Measurements from ENCODE around the gene BAZ2B.

BAZ2B gene

DNA sequence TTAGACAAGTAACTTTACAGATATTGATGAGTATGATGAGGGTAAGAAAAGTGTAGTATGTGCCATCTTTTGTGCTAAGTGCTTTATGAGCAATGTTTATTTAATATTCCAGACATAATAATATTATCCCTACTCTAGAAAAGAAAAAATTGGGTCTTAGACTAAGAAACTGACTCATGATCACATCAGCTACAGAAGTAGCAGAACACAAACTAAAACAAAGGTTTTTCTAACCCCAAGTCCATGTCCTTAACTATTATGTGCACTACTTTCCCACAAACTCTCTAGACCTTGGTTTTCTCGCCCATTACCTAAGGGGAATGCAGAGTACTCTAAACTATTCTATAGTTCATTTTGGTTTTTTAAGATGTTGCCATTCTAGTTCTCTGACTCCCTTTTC, 64.5 kb downstream of the BAZ2B start:
- Histone ChIP-seq H3K9ac (ENCODE audit: low read length) (no peak overlapping the region), H3K27me3 (ENCODE audit: insufficient read depth, low read length) (no peaks in the 10 kb centered on the region)

DNA sequence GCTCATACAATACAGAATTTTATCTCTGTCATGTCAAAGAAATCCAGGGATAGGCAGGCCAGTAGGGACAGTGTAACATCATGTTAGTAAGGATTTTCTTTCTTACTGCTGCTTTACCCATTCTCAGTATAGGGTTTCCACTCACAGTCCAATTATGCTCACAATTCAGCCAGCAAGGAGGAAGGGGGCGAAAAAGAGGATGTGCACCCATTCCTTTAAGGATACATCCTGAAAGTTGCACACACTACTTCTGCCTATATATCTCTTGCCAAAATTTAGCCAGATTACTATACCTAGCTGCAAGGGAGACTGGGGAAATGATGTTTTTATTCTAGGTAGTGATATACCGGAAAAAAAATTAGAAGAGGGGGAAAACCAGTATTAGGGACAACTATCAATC, 66.1 kb downstream of the BAZ2B start:
- H4K91ac ChIP-seq (ENCODE audit: low read depth, low read length) = no peak overlapping the region
- H3K4me1 ChIP-seq (ENCODE audit: control insufficient read depth in 1 of 2, insufficient read depth in 2 of 2, low read length in 2 of 2) = no peaks in the 10 kb centered on the region
- no peaks in the 10 kb centered on the region for H3K9me3 ChIP-seq (ENCODE audit: insufficient read depth, low read depth, low read length)
- H3K23ac ChIP-seq (ENCODE audit: low read length) = peak overlapping the region; percentile 74
- DNase-seq = no peak
- H3K36me3 ChIP-seq (ENCODE audit: control insufficient read depth in 1 of 2, insufficient read depth in 2 of 2, low read length in 2 of 2) = no peaks in the 10 kb centered on the region
- H3K9ac ChIP-seq (ENCODE audit: low read length) = no peak overlapping the region
- H4K8ac ChIP-seq (ENCODE audit: low read depth, low read length) = no peak overlapping the region
- no peaks in the 10 kb centered on the region for H3K27me3 ChIP-seq (ENCODE audit: insufficient read depth, low read length)
- no peak overlapping the region for H2BK5ac ChIP-seq (ENCODE audit: low read depth, low read length, poor library complexity)
- no peak overlapping the region for H3K4me3 ChIP-seq (ENCODE audit: low read depth, low read length)
- no peaks in the 10 kb centered on the region for H3K79me2 ChIP-seq (ENCODE audit: control insufficient read depth, insufficient read depth, low read length, poor library complexity)
- no peak overlapping the region for H3K27ac ChIP-seq (ENCODE audit: low read depth, low read length)
- H2BK120ac ChIP-seq (ENCODE audit: insufficient read depth, low read length, poor library complexity) = no peak overlapping the region
- H3K79me1 ChIP-seq (ENCODE audit: low read length) = no peaks in the 10 kb centered on the region
- H2BK12ac ChIP-seq (ENCODE audit: low read length) = no peak overlapping the region
- WGBS (ENCODE audit: extremely low coverage, insufficient coverage, insufficient read length) = no CpG with 5 or more reads among the region's 2 CpGs
- H4K12ac ChIP-seq (ENCODE audit: low read depth, low read length) = no peak overlapping the region
- no peak overlapping the region for H3K14ac ChIP-seq (ENCODE audit: low read length)
- H2AK5ac ChIP-seq (ENCODE audit: low read length) = no peak overlapping the region
- no peak overlapping the region for H3K4me2 ChIP-seq (ENCODE audit: low read length)
- no peak overlapping the region for H3K4ac ChIP-seq (ENCODE audit: low read depth, low read length)
- H2AFZ ChIP-seq (ENCODE audit: insufficient read depth, low read length, poor library complexity) = no peak overlapping the region
- H3K18ac ChIP-seq (ENCODE audit: low read length) = no peak overlapping the region

More for the DNA sequence above, 64.5 kb downstream of the BAZ2B start:
- no peak overlapping the region for H2BK12ac ChIP-seq (ENCODE audit: low read length)
- no peak overlapping the region for H3K18ac ChIP-seq (ENCODE audit: low read length)
- no peaks in the 10 kb centered on the region for H3K79me2 ChIP-seq (ENCODE audit: control insufficient read depth, insufficient read depth, low read length, poor library complexity)
- WGBS (ENCODE audit: extremely low coverage, insufficient coverage, insufficient read length) = no CpG with 5 or more reads among the region's 1 CpG
- no peaks in the 10 kb centered on the region for H3K79me1 ChIP-seq (ENCODE audit: low read length)
- H3K4me1 ChIP-seq (ENCODE audit: control insufficient read depth in 1 of 2, insufficient read depth in 2 of 2, low read length in 2 of 2) = no peaks in the 10 kb centered on the region
- H4K91ac ChIP-seq (ENCODE audit: low read depth, low read length) = no peak overlapping the region
- H4K8ac ChIP-seq (ENCODE audit: low read depth, low read length) = no peak overlapping the region
- no peak overlapping the region for H3K4me2 ChIP-seq (ENCODE audit: low read length)
- H3K4me3 ChIP-seq (ENCODE audit: low read depth, low read length) = no peak overlapping the region
- no peak overlapping the region for H2AFZ ChIP-seq (ENCODE audit: insufficient read depth, low read length, poor library complexity)
- H3K14ac ChIP-seq (ENCODE audit: low read length) = no peak overlapping the region
- H4K12ac ChIP-seq (ENCODE audit: low read depth, low read length) = no peak overlapping the region
- H3K36me3 ChIP-seq (ENCODE audit: control insufficient read depth in 1 of 2, insufficient read depth in 2 of 2, low read length in 2 of 2) = no peaks in the 10 kb centered on the region
- no peak for DNase-seq
- no peak overlapping the region for H2AK5ac ChIP-seq (ENCODE audit: low read length)
- no peak overlapping the region for H3K4ac ChIP-seq (ENCODE audit: low read depth, low read length)
- no peak overlapping the region for H2BK120ac ChIP-seq (ENCODE audit: insufficient read depth, low read length, poor library complexity)
- H2BK5ac ChIP-seq (ENCODE audit: low read depth, low read length, poor library complexity) = no peak overlapping the region
- no peak overlapping the region for H3K23ac ChIP-seq (ENCODE audit: low read length)
- no peak overlapping the region for H3K27ac ChIP-seq (ENCODE audit: low read depth, low read length)
- no peaks in the 10 kb centered on the region for H3K9me3 ChIP-seq (ENCODE audit: insufficient read depth, low read depth, low read length)

DNA sequence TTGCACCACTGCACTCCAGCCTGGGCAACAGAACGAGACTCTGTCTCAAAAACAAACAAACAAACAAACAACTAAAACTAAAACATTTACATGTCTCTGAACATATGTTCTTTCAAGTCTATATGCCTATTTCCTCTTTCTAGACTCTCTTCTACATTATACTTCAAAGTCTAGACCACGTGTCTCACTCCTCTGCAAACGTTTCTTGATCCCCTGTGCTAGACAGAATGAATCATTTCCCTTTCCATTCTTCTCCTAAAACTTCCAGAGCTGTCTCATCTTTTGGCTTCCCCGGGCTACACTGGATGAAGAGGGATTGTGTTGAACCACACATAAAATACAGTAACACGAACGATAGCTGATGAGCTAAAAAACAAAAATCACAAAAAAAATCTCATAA, 67.1 kb downstream of the BAZ2B start:
- no peak overlapping the region for H3K4me2 ChIP-seq (ENCODE audit: low read length)
- no peaks in the 10 kb centered on the region for H3K4me1 ChIP-seq (ENCODE audit: control insufficient read depth in 1 of 2, insufficient read depth in 2 of 2, low read length in 2 of 2)
- H4K91ac ChIP-seq (ENCODE audit: low read depth, low read length) = no peak overlapping the region
- H4K12ac ChIP-seq (ENCODE audit: low read depth, low read length) = no peak overlapping the region
- no peaks in the 10 kb centered on the region for H3K79me1 ChIP-seq (ENCODE audit: low read length)
- no peak overlapping the region for H3K14ac ChIP-seq (ENCODE audit: low read length)
- DNase-seq = no peak
- no peak overlapping the region for H3K18ac ChIP-seq (ENCODE audit: low read length)
- no peak overlapping the region for H2BK5ac ChIP-seq (ENCODE audit: low read depth, low read length, poor library complexity)
- no peak overlapping the region for H3K27ac ChIP-seq (ENCODE audit: low read depth, low read length)
- H3K36me3 ChIP-seq (ENCODE audit: control insufficient read depth in 1 of 2, insufficient read depth in 2 of 2, low read length in 2 of 2) = no peaks in the 10 kb centered on the region
- H3K27me3 ChIP-seq (ENCODE audit: insufficient read depth, low read length) = no peaks in the 10 kb centered on the region
- no peak overlapping the region for H2BK120ac ChIP-seq (ENCODE audit: insufficient read depth, low read length, poor library complexity)
- no peak overlapping the region for H3K4ac ChIP-seq (ENCODE audit: low read depth, low read length)
- H3K79me2 ChIP-seq (ENCODE audit: control insufficient read depth, insufficient read depth, low read length, poor library complexity) = no peaks in the 10 kb centered on the region
- H2BK12ac ChIP-seq (ENCODE audit: low read length) = no peak overlapping the region
- no peak overlapping the region for H3K4me3 ChIP-seq (ENCODE audit: low read depth, low read length)
- no peaks in the 10 kb centered on the region for H3K9me3 ChIP-seq (ENCODE audit: insufficient read depth, low read depth, low read length)
- no peak overlapping the region for H3K23ac ChIP-seq (ENCODE audit: low read length)
- H2AFZ ChIP-seq (ENCODE audit: insufficient read depth, low read length, poor library complexity) = no peak overlapping the region
- H4K8ac ChIP-seq (ENCODE audit: low read depth, low read length) = no peak overlapping the region
- no CpG with 5 or more reads among the region's 6 CpGs for WGBS (ENCODE audit: extremely low coverage, insufficient coverage, insufficient read length)
- H2AK5ac ChIP-seq (ENCODE audit: low read length) = no peak overlapping the region
- H3K9ac ChIP-seq (ENCODE audit: low read length) = no peak overlapping the region

DNA sequence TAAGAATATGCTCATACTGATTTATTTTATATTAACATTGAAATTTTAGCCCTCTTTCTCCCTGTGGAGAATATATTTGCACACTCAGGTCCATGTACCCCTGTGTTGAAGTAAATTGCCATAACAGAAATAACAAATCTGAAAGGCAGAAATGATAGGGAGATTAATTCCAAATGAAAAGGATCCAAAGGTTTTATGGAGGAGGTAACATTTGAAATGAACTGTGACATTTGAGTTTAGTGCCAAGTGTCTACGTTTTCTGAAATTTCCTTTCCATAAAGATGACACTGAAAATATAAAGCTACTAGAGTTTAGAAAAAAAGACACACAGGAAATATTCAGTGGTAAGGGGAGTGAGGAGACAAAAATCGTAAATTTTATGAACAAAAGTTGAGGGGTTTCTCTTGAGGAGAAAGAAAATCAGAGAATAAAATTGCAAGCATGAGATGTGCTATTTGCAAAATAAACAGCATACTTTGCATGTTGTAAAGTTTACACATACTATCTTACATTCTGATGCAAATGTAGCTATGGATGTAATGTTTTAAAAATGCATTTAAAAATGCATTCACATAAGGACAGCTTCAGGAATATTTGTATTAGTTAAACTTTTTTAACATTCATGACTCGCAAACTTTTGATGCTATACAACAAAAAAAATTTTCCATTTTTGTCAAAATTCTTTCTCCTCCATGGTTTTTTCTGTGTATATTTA, 69.5 kb downstream of the BAZ2B start:
- H2BK12ac ChIP-seq (ENCODE audit: low read length) = no peak overlapping the region
- H3K4me2 ChIP-seq (ENCODE audit: low read length) = no peak overlapping the region
- no peak overlapping the region for H2AK5ac ChIP-seq (ENCODE audit: low read length)
- peaks cover 0 to 2% of the 10 kb centered on the region in 2 experiments for H3K36me3 ChIP-seq (ENCODE audit: control insufficient read depth in 1 of 2, insufficient read depth in 2 of 2, low read length in 2 of 2)
- no peak overlapping the region for H3K9ac ChIP-seq (ENCODE audit: low read length)
- H3K14ac ChIP-seq (ENCODE audit: low read length) = no peak overlapping the region
- no peak overlapping the region for H3K4me3 ChIP-seq (ENCODE audit: low read depth, low read length)
- H4K91ac ChIP-seq (ENCODE audit: low read depth, low read length) = no peak overlapping the region
- no CpG with 5 or more reads among the region's 3 CpGs for WGBS (ENCODE audit: extremely low coverage, insufficient coverage, insufficient read length)
- no peak overlapping the region for H2BK5ac ChIP-seq (ENCODE audit: low read depth, low read length, poor library complexity)
- H3K79me2 ChIP-seq (ENCODE audit: control insufficient read depth, insufficient read depth, low read length, poor library complexity) = no peaks in the 10 kb centered on the region
- DNase-seq = peak in 1 of 2 donors; percentile 53
- no peak overlapping the region for H3K18ac ChIP-seq (ENCODE audit: low read length)
- H3K27me3 ChIP-seq (ENCODE audit: insufficient read depth, low read length) = no peaks in the 10 kb centered on the region
- no peak overlapping the region for H3K23ac ChIP-seq (ENCODE audit: low read length)
- H4K8ac ChIP-seq (ENCODE audit: low read depth, low read length) = no peak overlapping the region
- H3K4ac ChIP-seq (ENCODE audit: low read depth, low read length) = no peak overlapping the region
- H3K4me1 ChIP-seq (ENCODE audit: control insufficient read depth in 1 of 2, insufficient read depth in 2 of 2, low read length in 2 of 2) = no peaks in the 10 kb centered on the region
- H3K79me1 ChIP-seq (ENCODE audit: low read length) = no peaks in the 10 kb centered on the region
- no peaks in the 10 kb centered on the region for H3K9me3 ChIP-seq (ENCODE audit: insufficient read depth, low read depth, low read length)
- no peak overlapping the region for H2BK120ac ChIP-seq (ENCODE audit: insufficient read depth, low read length, poor library complexity)
- no peak overlapping the region for H3K27ac ChIP-seq (ENCODE audit: low read depth, low read length)
- no peak overlapping the region for H4K12ac ChIP-seq (ENCODE audit: low read depth, low read length)
- no peak overlapping the region for H2AFZ ChIP-seq (ENCODE audit: insufficient read depth, low read length, poor library complexity)

Data from trophoblast cell (in vitro differentiated cells and primary cell).